Cardiac fibroblast (primary cell): ENCODE measurements around the gene FA2H.

ENCODE experiments used
- DNase-seq, 2 donors: peaks; one replicate each; pipeline versions ENCODE4 v3.0.0 to v3.0.0-alpha.2; 2010; ENCODE audit warnings: low read depth in 2 of 2
- H3K4me3 ChIP-seq, 2 donors: replicated peaks in 1 of 2; 1 replicate in 1 of 2; 2 replicates in 1 of 2; pipeline ENCODE4 v1.5.1; 2011; ENCODE audit warnings: low read depth in 2 of 2, low read length in 2 of 2, mild to moderate bottlenecking in 2 of 2, moderate library complexity in 1 of 2
- TF ChIP-seq, protein P1 (sequence below): IDR thresholded peaks from one replicate; pipeline ENCODE4 v1.5.1; 2011; ENCODE audit warnings: low read depth, mild to moderate bottlenecking, low read length, inconsistent platforms

FA2H gene

DNA sequence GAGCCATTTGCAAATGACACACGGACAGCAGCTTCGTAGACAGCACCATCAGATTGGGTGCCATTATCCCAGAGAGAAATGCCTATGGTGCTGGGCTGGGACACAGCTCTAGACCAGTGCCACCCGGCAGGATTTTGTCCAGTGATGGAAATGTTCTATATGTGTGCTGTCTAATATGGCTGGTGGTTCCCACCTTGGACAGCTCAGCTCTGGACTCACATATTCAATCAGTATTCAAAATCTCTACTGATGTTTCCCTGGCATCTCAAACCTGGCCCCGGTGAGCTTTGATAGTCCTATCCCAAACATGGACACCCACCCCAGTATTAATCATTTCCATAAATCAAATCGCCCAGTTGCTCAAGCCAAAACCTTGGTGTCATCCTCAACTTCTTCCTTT is 23.0 kb downstream of the FA2H start:
- TF ChIP-seq, protein P1, sequence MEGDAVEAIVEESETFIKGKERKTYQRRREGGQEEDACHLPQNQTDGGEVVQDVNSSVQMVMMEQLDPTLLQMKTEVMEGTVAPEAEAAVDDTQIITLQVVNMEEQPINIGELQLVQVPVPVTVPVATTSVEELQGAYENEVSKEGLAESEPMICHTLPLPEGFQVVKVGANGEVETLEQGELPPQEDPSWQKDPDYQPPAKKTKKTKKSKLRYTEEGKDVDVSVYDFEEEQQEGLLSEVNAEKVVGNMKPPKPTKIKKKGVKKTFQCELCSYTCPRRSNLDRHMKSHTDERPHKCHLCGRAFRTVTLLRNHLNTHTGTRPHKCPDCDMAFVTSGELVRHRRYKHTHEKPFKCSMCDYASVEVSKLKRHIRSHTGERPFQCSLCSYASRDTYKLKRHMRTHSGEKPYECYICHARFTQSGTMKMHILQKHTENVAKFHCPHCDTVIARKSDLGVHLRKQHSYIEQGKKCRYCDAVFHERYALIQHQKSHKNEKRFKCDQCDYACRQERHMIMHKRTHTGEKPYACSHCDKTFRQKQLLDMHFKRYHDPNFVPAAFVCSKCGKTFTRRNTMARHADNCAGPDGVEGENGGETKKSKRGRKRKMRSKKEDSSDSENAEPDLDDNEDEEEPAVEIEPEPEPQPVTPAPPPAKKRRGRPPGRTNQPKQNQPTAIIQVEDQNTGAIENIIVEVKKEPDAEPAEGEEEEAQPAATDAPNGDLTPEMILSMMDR = no peak
- no peak for DNase-seq
- H3K4me3 ChIP-seq = no peak overlapping the region

DNA sequence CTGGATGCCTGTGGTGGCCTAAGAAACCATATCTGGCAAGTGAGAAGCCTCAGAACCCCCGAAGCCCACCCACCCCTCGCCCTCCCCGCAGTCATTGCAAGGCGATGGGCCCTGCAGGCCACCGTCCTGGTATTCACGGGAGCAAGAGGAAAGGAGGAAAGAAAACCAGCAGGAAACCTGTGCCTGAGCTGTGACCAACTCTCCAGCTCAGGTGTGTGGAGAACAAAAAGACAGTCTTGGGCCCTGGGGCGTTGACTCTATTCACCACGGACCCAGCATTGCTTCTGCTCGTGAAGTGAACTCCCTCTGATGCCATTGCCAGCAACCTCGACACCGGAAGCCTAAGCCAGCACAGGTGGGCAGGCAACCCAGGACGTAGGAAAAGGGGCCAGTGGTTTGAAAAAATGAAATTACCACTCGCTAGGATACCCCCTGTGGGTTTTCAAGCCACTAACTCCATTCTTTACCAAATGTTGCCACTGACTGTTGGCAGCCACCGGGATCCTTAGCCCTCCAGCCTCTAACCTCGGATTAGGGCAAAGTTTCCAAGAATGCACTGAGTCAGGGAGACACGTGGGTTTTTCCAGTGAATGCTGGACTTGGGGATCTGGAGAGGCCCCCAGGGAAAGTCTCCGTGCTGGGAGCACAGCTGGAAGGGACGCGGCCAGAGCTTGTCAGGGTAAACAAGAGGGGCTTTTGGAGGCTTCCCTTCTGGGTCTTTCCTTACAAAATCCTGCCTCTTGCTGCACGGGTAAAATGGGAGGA is 25.1 kb downstream of the FA2H start:
- no peak overlapping the region for H3K4me3 ChIP-seq
- DNase-seq = no peak
- TF ChIP-seq, protein P1 = no peak

DNA sequence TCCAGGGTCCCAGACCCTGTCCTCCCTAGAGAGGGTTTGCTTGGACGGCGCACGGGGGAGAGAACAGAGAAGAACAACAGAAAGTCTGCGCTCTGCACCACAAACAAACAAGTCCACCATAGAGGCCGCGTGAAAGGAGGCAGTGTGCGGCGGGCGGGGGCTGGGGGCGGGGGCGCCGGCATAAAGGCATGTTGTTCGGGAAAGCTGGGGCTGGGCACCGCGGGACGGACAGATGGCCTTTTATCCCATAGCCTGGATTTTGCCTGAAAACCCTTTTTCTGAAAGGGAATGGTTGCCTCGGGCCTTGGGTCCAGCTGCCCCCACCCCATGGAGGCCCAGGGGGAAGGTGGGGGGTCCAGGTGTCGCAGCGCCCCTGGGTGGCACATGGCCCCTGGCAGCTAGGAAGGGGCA is 26.0 kb downstream of the FA2H start:
- no peak for DNase-seq
- TF ChIP-seq, protein P1 = no peak
- no peak overlapping the region for H3K4me3 ChIP-seq

DNA sequence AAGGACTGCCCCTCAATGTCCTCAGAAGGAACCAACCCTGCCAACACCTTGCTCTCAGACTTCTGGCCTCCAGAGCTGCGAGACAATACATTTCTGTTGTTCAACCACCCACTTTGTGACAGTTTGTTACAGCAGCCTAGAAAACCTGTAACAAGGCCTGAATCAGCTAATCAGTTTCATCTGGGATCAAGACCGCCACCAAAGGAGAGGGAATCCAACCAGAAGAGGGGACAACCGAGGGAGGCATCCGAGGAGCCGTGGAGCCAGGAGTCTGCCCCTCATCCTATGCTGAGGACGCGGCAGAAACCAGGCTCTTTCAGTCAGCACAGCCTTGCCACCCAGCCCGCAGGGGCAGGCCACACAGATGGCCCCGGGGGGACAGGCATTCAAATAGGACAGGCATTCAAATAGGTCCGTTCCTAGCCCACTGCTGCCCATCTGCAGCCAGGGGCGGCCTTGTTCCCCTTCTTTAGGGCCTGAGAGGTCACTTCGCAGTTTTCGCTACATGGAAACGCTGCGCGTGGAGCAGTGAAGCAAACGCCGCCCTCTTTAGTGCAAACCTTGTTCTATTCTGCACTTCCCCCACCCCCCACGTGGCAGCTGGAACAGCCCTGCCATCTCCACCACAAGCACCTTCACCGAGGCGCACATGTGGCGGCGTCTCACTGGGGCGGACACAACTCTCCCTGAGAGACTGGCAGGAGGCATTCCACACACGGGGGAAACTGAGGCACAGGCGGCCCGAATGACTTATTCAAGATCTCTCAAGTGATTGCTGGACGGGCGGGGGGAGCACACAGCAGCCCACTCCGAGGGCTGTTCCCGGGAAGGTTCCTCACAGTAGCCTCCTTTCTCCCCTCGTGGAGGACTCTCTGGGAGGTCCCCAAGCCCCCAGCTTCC is 26.7 kb downstream of the FA2H start:
- TF ChIP-seq, protein P1 = no peak
- DNase-seq = no peak

DNA sequence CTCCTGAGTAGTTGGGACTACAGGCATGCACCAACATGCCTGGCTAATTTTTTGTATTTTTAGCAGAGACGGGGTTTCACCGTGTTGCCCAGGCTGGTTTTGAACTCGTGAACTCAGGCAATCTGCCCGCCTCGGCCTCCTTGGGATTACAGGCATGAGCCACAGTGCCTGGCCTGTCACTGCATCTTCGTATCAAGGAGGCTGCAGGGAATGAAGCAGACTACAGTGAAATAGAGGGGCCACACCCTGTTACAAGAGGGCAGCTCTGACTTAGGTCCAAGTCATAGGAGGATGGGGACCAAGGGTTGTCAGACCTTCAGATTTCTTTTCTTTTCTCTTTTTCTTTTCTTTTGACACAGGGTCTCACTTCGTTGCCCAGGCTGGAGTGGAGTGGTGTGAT is 28.7 kb downstream of the FA2H start:
- H3K4me3 ChIP-seq = no peak overlapping the region
- TF ChIP-seq, protein P1 = no peak
- no peak for DNase-seq

More for the DNA sequence above, 26.7 kb downstream of the FA2H start:
- H3K4me3 ChIP-seq = no peak overlapping the region

DNA sequence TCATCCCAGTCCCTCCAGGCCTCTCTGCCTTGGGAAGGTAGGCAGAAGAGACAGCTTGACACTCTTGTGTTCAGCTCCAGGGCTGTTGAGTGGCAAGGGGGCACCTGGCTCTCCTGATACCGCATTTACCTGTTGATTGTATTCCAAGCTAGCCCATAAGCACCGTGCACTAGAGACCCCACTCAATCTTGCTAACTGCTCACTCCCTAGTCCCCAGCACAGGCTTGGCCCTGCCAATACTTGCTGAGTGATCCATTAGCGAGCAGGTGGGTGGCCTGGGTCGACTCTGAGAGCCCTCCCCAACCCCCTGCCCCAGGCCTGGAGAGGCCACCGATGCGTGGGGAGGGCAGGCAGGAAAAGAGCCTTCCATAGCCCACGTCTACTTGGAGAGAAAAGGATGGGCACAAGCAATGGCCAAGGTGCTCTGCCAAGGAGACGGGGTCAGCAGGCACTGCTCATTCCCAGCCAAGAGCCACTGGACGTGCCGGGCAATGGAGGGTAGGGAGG is 29.5 kb downstream of the FA2H start:
- no peak for DNase-seq
- no peak overlapping the region for H3K4me3 ChIP-seq
- TF ChIP-seq, protein P1 = no peak
